ENCODE data around the gene EHHADH. TPM values are rescaled to one million over a fixed set of nuclear protein-coding genes. Genes with fewer than 3 reads are reported as not detected.

The EHHADH gene
- total RNA-seq, 1 donor from 2014 or later = 5.9 TPM

DNA sequence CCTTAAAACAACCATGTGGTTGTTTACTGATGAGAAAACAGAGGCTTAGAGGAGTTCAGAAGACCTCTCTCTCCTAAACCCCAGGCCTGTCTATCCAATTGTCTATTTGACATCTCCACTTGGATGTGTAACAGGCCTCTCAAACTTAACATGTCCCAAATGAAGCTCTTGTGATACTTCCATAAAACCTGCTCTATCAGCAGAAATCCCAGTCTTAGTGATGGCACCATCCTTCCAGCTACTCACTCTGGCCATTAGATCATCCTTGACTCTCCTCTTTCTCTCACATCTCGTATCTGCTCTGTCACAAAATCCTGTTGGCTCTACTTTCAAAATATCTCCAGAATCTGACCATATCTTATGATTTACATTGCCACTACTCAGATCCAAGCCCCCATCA is 28.8 kb downstream of the EHHADH start:
- H3K4me3 ChIP-seq (ENCODE audit: low read depth, low read length) = no peak overlapping the region
- TF ChIP-seq, protein P1, sequence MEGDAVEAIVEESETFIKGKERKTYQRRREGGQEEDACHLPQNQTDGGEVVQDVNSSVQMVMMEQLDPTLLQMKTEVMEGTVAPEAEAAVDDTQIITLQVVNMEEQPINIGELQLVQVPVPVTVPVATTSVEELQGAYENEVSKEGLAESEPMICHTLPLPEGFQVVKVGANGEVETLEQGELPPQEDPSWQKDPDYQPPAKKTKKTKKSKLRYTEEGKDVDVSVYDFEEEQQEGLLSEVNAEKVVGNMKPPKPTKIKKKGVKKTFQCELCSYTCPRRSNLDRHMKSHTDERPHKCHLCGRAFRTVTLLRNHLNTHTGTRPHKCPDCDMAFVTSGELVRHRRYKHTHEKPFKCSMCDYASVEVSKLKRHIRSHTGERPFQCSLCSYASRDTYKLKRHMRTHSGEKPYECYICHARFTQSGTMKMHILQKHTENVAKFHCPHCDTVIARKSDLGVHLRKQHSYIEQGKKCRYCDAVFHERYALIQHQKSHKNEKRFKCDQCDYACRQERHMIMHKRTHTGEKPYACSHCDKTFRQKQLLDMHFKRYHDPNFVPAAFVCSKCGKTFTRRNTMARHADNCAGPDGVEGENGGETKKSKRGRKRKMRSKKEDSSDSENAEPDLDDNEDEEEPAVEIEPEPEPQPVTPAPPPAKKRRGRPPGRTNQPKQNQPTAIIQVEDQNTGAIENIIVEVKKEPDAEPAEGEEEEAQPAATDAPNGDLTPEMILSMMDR (IDR thresholded peaks at IDR 0.05; ENCODE audit: insufficient read depth, low read length, poor library complexity, severe bottlenecking) = no peak

DNA sequence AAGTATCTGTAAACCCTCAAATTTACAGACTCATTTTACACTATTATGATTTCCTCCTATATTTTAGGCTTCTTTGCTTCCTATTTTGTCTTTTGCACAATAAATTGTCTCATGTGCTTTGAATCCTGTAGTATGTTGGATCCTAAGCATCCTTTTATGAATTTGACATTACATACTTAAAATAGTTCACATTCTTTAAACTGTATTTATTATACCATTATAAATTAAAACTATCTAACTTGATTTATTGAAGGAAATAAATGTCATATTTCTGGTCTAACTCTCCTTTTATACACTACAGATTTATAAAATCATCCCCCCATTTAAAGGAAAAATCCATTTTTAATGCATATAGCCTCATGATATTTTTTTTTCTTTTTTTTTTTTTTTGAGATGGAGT is 32.6 kb downstream of the EHHADH start:
- H3K27me3 ChIP-seq (ENCODE audit: control insufficient read depth, insufficient read depth, low read length) = no peaks in the 10 kb centered on the region
- DNase-seq (ENCODE audit: low read depth) = no peak
- no peak overlapping the region for H3K4me3 ChIP-seq (ENCODE audit: low read depth, low read length)
- TF ChIP-seq, protein P1 (IDR thresholded peaks at IDR 0.05; ENCODE audit: insufficient read depth, low read length, poor library complexity, severe bottlenecking) = no peak
- no peaks in the 10 kb centered on the region for H3K36me3 ChIP-seq (ENCODE audit: control insufficient read depth, insufficient read depth, low read length)

More for the DNA sequence above, 28.8 kb downstream of the EHHADH start:
- no peaks in the 10 kb centered on the region for H3K36me3 ChIP-seq (ENCODE audit: control insufficient read depth, insufficient read depth, low read length)
- DNase-seq (ENCODE audit: low read depth) = no peak
- no peaks in the 10 kb centered on the region for H3K27me3 ChIP-seq (ENCODE audit: control insufficient read depth, insufficient read depth, low read length)

DNA sequence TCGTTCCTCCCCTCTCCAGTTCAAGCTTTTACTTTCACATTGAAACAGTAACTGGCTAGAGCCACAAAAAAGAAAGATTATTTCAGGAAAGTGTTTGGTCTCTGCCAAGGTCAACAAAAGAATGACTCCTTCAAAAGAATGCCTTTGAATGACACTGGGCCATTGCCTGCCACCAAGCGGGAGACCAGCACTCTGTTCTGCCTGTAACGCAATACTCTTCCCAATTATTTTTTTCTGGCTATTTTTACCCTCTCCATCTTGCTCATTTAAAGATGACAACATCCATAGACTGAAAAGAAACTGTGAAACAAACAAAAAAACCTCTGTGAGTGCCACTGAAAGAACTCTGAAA is 37.3 kb downstream of the EHHADH start:
- no peak for DNase-seq (ENCODE audit: low read depth)
- Histone ChIP-seq H3K36me3 (ENCODE audit: control insufficient read depth, insufficient read depth, low read length) (no peaks in the 10 kb centered on the region), H3K4me3 (ENCODE audit: low read depth, low read length) (no peak overlapping the region), H3K27me3 (ENCODE audit: control insufficient read depth, insufficient read depth, low read length) (no peaks in the 10 kb centered on the region)
- TF ChIP-seq, protein P1 (IDR thresholded peaks at IDR 0.05; ENCODE audit: insufficient read depth, low read length, poor library complexity, severe bottlenecking) = no peak

DNA sequence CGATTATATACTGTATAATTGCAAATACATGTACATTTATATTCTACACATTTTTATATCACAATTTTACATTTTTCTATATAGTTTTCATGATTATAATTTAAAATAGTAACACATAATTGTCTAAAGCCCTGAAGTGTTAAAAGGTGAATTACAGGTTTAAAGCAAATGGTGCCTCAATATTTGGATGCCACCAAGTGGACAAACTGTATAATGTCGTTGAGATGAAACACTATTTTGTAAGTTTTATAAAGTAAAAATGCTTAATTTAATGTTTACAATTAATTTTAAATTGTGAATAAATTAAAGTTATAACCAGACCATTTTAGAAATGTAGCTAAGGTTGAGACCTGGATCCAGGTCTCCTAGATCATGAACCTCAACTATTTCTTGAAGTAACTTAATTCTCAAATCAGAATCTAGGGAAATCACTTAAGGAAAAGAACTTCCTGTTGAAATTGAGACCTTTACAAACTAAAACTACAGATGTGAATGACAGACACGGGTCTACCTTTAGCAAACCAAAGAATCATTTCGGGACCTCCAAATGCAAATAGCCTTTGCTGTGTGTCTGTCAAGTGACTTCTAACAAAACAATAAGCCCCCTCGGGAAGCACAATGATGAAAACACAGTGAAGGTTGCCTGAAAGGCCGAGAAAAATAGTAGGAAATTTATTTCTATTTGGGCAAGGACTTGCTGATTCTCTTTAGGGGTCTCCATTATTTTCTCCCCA is 37.8 kb downstream of the EHHADH start:
- H3K27me3 ChIP-seq (ENCODE audit: control insufficient read depth, insufficient read depth, low read length) = no peaks in the 10 kb centered on the region
- H3K36me3 ChIP-seq (ENCODE audit: control insufficient read depth, insufficient read depth, low read length) = no peaks in the 10 kb centered on the region
- TF ChIP-seq, protein P1 (IDR thresholded peaks at IDR 0.05; ENCODE audit: insufficient read depth, low read length, poor library complexity, severe bottlenecking) = peak; percentile 51
- no peak for DNase-seq (ENCODE audit: low read depth)
- no peak overlapping the region for H3K4me3 ChIP-seq (ENCODE audit: low read depth, low read length)

GRCh38 chr3:185212559-185212958 is 41.3 kb downstream of the EHHADH start:
- TF ChIP-seq, protein P1 (IDR thresholded peaks at IDR 0.05; ENCODE audit: insufficient read depth, low read length, poor library complexity, severe bottlenecking) = no peak
- no peaks in the 10 kb centered on the region for H3K36me3 ChIP-seq (ENCODE audit: control insufficient read depth, insufficient read depth, low read length)
- DNase-seq (ENCODE audit: low read depth) = no peak
- no peaks in the 10 kb centered on the region for H3K27me3 ChIP-seq (ENCODE audit: control insufficient read depth, insufficient read depth, low read length)
- H3K4me3 ChIP-seq (ENCODE audit: low read depth, low read length) = no peak overlapping the region

GRCh38 chr3:185212086-185212485 is 41.8 kb downstream of the EHHADH start:
- Histone ChIP-seq H3K4me3 (ENCODE audit: low read depth, low read length) (no peak overlapping the region), H3K27me3 (ENCODE audit: control insufficient read depth, insufficient read depth, low read length) (no peaks in the 10 kb centered on the region), H3K36me3 (ENCODE audit: control insufficient read depth, insufficient read depth, low read length) (no peaks in the 10 kb centered on the region)
- no peak for DNase-seq (ENCODE audit: low read depth)
- TF ChIP-seq, protein P1 (IDR thresholded peaks at IDR 0.05; ENCODE audit: insufficient read depth, low read length, poor library complexity, severe bottlenecking) = no peak

Measured in kidney epithelial cell (primary cell).